NCI-H2029 treated with DMSO at 0.1 percent for 48 hours (cell line): ENCODE results near the gene PHLDB2.
A peak's percentile ranks its signal among the peaks of the same experiment; 100 is the strongest.

Source experiments
- DNase-seq: peaks from one replicate; lab custom pipeline; 2025; lab: John Stamatoyannopoulos, UW

PHLDB2 gene

GRCh38 chr3:111926266-111926676 is 67.2 kb downstream of the PHLDB2 start:
- peak; percentile 29 for DNase-seq

DNA sequence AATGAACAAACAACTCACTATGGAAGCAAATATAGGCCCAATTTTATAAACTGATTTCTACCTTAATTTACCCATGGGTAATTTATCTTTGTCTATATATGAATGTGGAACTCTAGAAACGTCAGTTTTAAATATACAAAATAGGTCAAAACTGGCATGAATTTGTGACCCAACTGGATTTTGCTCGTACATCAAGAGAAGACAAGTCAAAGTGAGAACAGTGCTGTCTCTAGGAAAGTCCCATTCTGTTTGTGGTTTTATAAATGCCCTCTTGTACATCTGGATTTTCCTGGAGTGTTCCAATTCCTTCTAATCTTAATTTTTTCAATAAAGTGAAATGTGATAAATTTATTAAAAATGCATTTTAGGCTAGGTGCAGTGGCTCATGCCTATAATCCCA is 69.5 kb downstream of the PHLDB2 start:
- no peak for DNase-seq

GRCh38 chr3:111929484-111929883 is 70.4 kb downstream of the PHLDB2 start:
- DNase-seq = no peak

DNA sequence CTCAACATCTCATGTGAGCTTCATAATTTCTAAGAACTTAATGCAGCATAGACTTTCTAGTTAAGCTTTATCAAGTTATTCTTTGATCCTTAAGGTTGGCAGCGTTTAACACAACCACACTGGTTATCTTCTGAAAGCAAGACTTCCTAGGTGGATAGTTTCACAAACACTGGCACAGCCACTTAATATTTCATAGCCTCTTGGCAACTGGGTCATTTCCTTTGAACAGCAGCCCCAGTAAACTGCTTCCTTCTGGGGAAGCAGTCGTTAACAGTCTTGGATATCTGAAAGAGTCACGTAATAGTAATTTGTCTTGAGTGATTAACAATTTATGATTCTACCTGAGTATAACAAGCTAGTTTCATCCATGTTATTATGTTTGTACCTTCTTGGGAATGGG is 73.9 kb downstream of the PHLDB2 start:
- no peak for DNase-seq

DNA sequence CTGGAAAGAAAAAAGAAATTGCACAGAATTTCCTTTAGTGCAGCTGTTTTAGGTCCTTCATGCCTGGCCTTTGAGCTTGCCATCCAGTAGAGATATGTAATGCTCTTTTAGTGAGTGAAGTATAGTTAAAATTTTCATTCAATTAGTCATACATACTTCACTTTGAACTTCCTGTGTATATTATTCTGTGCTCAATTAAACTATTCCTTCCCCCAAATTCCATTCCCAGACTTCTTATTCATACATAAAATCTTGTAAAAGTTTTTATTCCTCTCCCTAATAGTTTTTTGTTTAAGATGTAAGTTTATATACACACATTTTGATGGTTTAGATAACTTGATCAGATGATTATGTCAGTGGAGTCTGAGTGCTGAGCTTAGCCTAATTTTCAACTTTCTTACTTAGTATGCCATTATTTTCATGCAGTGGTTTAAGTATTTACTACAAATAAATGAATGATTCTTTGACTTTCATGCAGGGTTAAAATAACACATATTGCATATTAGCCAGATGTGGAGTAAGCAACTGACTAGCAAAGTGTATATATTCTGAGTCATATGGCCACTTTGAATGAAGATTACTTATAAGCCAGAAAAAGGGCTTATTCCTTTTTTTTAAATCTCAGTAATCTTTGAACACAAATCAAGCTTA is 77.3 kb downstream of the PHLDB2 start:
- no peak for DNase-seq

GRCh38 chr3:111936967-111937366 is 77.9 kb downstream of the PHLDB2 start:
- no peak for DNase-seq

DNA sequence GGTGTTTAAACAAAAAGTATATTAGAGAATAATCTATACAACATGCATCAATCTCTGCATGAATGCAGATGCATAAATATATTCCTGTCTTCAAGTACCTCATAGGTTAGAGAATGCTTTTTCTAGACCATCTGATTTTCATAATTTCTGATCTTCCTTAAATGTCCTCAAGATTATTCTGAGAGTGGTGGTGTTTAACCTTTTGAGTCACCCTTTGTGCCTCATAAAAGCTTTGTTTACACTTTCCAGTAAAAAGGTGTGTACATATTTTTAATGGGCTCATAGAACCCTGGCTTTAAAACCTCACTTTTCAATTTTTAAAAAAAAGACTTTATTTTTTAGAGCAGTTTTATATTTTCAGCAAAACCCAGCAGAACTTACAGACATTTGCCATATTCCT is 78.8 kb downstream of the PHLDB2 start:
- DNase-seq = no peak

- DNase-seq = no peak
Measured at GRCh38 chr3:111939873-111940272, 80.8 kb downstream of the PHLDB2 start.

- DNase-seq = no peak
Measured at GRCh38 chr3:111943533-111943932, 84.5 kb downstream of the PHLDB2 start.

DNA sequence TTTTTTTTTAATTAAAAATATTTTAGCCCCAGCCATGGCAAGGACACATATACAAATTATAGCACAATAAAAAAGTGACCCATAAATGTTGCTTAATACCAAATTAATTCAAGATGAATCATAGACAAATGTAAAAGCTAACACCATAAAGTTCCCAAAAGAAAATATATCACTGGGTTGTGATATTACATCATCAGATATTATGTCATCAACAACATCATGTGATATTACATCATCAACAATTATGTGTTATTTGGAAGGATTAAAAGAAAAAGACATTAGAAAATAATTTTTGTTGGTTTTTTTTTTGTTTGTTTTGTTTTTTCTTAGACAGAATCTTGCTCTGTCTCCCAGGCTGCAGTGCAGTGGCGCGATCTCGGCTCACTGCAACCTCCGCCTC is 85.3 kb downstream of the PHLDB2 start:
- no peak for DNase-seq

DNA sequence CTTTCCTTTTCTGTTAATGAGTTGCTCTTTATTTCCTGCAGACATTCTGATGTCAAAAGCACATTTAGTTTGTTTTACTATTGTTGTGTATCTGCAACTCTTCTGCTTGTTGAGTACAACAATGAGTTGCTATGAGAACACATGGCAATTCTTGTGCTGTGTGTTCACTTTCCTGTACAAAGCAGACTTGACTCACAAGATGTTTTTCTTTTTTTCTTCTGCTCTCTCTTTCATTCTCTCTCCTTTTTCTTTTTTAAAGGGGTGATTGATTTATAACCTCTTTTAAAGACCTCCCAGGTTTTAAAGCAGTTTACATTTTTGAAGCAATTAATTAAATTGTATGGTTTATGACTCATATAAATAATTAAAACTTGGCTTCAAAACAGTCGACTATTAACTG is 88.2 kb downstream of the PHLDB2 start:
- DNase-seq = no peak

GRCh38 chr3:111948786-111949185 is 89.7 kb downstream of the PHLDB2 start:
- no peak for DNase-seq

GRCh38 chr3:111949712-111950111 is 90.6 kb downstream of the PHLDB2 start:
- no peak for DNase-seq

GRCh38 chr3:111951032-111951431 is 92.0 kb downstream of the PHLDB2 start:
- no peak for DNase-seq

DNA sequence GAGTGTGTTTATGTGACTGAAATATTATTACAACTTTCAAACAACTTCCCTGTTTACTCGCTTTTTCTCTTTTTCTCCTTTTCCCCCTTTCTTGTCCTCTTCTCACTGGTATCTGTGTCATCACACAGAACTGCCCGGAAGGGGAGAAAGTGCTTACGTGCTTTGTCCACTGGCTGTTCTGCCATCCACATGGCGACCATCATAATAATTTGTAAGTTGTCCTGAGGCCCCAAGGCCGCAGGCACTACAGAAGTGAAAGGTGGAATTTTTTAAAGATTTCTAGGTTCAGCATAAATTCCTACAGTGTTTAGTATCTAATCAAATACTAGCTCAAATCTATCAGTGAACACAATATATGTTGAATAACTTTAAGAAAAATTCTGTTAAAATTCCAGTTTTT is 93.0 kb downstream of the PHLDB2 start:
- no peak for DNase-seq

GRCh38 chr3:111952866-111953450 is 93.9 kb downstream of the PHLDB2 start:
- no peak for DNase-seq

- DNase-seq = no peak
Measured at GRCh38 chr3:111954228-111954990, 95.3 kb downstream of the PHLDB2 start.

GRCh38 chr3:111955876-111956275 is 96.8 kb downstream of the PHLDB2 start:
- no peak for DNase-seq

- no peak for DNase-seq
Measured at GRCh38 chr3:111956449-111956848, 97.4 kb downstream of the PHLDB2 start.

DNA sequence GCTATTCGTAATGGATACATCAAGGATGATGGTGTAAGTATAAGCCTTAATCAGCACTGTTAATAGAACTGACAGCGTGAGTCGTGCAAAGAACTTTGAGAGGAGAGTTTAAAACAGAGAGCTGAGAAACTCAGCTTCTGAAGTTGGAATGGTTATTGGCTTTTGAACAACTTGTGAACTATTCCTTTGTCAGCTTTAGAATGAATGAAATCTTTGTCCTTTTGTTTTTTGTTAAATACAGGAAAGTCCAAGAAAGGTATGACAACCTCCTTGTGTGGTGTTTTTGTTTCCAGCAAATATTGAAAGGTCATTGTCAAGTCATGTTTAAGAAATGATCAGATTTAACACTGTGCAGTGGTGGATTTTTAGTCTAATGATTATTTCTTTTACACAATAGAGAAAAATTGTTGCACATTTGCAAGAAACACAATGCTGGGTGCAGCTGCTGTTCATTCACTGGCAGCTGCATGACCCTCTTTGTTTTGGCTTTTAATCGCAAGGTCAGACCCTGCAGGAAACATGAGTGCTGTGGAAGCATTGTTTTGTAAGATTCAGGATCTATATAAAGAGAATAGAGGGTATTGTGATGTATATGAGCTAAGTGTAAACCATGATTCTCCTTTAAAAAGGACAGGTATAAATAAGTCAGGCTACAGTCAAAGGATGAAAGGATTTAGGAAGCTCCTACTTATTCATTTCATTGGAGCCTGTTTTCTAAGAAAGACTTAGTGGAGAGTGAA is 98.1 kb downstream of the PHLDB2 start:
- no peak for DNase-seq

DNA sequence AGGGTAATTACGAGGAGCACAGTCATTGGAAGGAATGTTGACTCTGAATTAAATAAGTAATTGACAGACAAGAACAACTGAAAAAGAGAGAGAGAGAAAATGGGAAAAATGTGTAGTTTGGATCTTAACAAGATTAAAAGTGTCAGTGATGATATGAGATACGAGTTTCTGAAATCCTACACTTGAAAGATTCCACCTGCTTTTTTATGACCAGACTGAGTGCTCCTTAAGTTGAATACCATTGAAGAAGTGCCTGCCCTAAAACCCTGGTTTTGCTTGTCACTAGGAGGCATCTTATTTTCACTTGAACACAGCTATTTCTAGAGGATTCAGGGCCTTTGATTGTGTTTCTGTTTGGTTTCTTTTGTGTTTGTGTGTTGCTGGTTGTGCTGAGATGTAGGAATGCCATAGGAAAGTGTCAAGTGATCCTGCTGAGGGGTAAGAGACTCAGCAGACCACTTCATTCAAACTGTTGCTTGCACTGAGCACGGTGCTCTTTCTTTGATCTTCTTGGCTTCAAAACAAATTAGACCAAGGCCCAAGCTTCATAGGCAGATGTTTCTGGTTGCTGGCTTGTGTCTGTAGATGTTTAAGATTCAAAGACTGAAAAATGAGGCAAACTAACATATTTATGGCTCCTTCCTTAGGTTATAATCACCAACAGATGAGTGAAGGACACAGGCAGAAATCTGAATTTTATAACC is 102.5 kb downstream of the PHLDB2 start:
- no peak for DNase-seq

- DNase-seq = no peak
Measured at GRCh38 chr3:111963424-111963823, 104.4 kb downstream of the PHLDB2 start.
